Colon (tissue), 2 donors: ENCODE data around the gene FSD1L.

Experiments
- FAIRE-seq: peaks from 2 replicates; lab custom pipeline; 2012; peaks lifted over from hg19 to GRCh38; lab: Jason Lieb, UNC
- donor health status: control.
- donor health status: control.

Gene FSD1L

DNA sequence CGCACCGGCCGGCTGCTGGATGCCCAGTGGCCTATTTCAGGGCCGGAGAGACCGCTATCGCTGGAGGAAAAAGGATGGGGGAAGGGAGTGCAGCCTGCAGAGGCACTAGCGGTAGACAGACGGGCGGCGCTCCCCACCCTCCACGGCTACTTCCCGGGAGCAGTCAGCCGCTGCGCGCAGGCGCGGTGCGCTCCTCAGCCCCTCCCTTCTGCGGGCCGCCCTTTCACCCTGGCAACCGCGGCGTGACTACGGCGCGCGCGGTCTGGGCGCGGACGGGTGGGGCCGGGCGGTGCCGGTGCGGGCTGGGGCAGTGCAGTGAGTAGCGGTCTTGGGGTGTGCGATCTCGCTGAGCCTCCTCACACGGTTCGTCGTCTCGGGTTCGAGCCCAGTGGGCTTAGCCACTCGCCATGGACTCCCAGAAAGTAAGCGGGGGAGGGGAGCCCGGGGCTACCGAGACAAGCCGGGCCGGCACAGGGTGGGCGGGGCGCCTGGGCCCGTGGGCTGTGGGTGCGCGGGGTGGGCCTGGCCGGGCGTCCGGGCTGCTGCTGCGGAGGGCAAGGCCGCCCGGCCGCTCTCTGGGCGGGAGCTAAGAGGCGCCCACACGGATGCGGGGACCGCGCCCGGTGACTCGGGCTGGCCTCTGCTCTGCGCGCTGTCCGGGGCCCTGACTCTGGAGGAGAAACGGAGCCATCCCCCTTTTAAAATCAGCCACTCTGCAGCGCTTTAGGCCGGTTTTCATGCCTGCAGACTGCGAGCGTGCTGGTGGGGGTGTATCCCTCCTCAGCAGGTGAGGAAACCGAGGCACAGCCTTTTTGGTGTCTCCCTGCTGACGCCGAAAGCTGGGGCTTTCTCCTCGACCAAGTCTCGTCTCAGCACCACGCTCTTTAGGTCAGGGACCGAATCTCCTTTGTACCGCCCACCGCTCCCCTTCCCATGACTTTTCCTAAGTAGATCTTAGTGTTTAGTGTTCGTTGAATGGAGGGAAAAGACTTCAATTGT lies at the start of gene FSD1L:
FSD1L (plus strand) TSS at position 221 of the 999 bp plus-strand sequence; CDS start at position 408, 187 bp downstream.
- no peak for FAIRE-seq

DNA sequence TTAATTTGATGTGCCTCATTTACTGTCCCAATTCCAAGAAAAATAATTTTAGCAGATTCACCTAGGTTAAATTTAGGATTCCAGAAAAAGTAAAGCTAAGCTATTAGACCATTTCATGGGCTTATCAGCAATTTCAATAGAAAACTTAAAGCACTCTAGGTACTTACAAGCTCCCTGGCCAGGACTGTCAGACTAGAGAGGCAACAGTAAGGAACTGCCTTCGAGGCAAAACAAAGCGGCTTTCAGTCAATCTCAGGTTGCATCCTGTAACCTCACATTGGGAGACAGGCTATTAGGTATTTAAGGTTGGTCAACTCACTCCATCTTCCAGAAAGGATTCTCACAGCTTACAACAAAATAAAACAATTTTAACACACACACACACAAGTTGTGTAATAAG lies 48.7 kb upstream of the FSD1L start:
- no peak for FAIRE-seq

DNA sequence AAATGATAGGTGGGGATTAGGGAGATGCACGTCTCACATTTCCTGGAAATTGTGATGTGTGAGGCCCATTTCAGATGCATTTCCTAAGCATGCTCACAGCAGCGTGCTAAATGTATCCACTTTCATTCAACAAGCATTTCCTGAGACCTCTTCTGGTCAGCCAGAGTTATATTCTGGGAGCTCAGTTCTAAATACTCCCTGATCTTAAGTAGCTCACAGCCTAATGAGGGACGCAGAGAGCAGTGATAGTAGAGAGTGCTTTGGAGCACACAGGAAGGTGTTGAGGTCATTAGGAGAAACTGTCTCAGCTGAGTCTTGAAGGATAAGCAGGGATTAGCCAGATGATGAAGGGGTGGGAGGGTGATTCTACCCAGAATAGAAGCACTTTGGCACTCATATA lies 46.2 kb upstream of the FSD1L start:
- no peak for FAIRE-seq

DNA sequence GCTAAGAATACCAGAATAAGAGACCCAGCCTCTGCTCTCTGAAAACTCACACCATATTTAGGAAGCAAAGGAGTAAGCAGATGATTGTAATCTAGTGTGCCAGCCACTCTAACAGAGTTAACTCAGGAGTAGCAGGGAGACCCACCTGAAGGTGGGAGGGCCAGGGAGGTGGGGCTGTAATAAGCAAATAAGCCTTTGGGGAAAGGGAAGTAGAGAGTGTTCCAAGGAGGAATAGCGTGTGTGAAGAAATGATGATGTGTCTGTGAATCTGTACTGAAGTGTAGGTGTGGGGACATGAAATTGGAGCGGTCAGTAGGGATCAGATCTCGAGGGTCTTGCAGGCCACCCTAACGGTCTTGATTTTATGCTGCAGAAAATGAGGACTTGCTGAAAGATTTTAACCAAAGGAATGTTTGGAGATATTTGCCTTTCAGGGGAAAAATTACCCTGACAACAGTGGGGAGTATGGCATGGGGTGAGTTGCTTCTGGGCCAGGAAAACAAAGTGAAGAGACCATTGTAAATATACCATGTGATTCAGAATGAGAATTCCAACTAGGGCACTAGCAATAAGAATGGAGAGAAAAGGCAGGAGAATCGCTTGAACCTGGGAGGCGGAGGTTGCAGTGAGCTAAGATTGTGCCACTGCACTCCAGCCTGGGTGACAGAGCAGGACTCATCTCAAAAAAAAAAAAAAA lies 44.1 kb upstream of the FSD1L start:
- no peak for FAIRE-seq

DNA sequence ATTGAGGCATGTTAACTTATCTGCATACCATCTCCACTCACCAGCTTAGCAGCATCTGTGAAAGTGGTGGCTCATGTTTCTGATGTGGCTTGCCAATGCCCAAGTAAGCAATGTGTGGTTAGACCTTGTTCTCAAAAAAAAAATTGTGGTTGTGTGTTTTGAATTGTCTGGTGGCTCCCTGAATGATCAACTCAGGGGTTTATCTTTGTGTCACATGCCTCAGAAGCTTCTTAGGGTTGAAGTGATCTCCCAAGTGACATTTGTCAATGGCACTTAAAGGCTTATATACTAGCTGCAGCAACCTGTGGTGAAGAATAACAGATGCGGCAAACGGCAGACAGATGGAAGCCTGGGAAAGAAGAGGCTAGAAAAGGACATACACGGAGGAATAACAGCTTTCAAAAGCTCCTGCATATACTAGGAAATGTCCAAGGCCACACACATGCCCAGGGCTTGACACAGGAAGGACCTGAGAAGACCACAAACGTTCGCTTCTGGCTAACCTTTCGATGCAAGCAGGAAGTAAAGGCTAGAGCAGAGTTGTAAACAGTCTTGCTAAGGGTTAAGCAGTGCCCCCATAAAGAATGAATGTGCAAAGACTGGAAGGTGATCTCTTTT lies 42.2 kb upstream of the FSD1L start:
- FAIRE-seq, result no peak

DNA sequence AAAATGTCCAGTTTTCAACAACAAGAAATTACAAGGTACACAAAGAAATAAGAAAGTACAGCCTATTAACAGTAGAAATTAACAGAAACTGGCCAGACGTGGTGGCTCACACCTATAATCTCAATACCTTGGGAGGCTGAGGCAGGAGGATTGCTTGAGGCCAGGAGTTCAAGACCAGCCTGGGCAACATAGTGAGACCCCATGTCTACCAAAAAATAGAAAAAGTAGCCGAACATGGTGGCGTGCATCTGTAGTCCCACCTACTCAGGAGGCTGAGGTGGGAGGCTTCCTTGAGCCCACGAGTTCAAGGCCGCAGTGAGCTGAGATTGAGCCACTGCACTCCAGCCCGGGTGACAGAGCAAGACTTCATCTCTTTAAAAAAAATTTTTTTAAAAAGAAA lies 41.5 kb upstream of the FSD1L start:
- no peak for FAIRE-seq

DNA sequence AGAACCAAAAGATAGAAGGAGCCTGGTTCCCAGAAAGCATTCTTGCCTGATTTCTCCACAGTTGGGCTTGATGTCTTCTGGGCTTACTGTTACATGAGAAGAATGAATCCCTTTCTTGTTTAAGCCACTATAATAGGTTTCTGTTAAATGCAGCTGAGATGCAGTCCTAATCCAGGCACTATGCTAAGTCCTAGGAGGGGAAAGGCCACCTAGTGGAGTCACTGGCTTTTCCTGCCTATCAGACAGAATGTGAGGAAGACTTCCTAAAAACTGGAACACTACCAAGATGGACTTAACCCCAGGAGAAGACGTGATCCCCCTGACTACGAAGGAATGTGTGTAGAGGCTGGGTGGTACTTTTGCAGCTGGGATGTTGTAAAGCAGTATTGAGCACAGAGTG lies 34.3 kb upstream of the FSD1L start:
- FAIRE-seq, result no peak

DNA sequence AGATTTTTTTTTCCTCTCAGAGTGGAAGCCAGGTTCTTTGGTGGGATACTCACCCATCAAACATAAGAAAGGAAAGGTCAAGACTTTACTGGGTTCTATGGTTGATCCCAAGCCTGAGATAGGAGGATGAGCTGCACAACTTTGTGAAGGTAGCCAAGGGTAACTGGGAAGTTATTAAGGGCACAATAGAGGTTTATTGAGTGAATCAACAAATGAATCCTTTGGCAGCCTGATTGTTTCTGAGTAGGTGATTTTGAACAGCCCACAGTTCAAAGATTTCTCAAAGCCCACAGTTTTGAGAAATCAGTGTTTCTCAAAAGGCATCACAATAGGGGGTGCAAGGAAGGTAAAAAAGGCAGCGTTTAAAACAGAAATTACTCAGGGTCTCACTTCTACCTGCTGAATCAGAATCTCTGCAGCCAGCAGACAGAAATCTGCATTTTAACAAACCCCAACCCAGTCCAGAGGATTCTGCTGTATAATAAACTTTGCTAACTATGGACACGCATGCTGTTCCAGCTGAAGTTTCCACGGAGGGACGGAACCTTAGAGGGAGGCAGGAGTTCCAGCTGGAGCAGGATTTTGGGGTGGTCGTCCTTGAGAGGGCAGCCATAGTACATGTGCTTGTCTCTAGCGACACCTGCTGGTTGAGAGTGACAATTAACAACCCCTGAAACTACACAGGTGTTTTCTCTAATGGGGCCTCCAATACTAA lies 32.7 kb upstream of the FSD1L start:
- FAIRE-seq, result no peak

DNA sequence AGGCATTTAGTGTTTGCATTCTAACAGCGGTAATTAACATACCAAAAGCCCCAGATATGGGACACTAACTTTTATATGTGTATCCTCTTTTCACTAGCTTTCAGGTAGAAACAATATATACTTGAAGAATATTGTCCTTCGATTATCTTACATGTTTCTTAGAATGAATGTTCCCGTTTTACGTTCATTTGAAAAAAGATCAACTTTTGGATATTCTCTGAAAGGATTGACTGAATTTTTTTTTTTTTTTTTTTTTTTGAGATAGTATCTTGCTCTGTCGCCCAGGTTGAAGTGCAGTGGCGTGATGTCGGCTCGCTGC lies 32.2 kb upstream of the FSD1L start:
- FAIRE-seq, result no peak

DNA sequence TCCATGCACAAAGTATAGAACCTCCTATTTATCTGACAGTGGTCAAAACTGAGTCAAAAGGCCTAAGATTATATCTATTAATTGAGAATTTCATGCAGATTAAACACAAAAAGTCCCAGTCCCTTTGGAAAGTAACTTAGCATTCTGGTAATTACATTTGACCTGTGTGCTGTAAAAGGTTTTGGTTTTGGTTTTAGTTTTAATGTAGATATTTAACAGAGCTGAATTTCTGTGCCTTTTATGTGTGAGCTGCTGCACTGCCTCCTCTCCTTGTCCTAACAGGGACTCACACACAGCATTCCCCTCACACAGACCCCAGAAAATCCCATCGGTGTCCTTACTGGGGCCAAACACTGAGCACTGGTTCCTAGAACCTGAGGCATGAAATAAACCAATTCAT lies 31.0 kb upstream of the FSD1L start:
- FAIRE-seq, result no peak

DNA sequence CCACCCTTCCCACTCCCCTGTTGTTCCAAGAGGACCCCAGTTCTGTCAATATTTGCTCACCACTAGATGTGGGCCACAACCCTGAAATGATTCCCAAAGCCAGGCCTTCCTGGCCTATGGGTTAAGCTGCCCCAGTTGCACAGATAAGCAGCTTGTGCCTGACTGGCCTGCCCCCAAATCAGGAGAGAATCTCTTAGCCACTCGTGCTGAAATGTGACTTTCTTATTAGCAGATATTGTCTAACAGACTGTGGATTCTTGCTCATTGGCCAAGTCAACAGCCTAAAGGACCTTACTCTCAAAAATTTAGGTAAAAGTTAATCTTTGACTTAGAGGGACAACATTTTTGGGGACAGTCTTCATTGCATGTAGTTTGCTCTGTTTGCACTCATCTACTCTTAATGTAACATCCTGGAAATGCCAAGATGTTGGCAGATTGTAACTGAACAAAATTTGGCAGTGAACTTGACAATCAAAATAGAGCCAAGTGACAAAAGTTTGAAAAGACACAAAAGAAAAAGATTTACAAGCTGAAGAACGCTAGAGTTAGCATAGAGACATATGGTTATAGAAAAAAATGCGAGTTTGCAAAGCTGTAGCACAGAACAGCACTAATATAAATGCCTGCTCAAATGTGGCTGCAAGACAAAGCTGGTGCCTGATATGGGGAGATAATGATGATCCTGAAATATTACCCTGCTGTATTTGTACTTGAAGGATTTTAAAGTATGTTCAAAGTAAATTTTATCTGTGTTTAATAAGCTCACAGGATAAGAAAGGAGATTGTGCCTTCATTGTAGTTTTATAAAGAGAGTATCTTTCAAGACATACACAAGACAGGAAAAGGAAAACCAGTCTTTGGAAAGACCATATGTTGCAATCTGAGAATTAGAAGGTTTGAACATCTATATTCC lies 29.0 kb upstream of the FSD1L start:
- FAIRE-seq, result no peak

DNA sequence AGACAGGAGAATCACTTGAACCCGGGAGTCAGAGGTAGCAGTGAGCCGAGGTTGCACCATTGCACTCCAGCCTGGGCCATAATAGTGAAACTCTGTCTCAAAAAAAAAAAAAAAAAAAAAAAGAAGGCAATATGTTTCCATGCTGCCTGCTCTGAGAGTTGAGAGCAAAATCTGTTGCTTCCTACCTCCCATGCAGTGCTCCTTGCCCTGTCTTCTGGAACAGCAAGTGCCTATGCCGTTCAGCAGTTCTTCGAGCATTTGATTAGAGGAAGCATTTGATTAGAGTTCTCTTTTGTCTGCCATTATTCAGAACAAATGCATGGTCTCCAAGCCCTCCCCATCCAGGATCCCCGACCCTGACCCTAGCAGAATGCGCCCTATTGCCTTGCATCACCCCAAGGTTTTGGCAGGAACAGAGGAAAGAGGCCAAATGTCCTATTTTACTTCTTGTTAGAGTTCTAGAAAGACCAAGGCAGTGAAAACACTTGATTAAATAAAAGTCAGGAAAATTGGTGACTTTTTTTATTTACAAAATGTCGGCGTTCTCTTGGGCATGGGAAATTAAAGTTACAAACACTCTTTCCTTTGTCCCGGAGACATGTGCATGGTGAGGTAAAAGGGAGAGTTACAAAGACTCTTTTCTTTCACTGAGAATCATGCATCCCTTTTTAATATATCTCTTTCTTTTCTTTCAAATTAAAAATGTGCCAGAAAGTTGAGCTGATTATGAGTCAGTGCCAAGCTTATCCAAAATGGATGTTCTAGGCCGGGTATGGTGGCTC lies 27.8 kb upstream of the FSD1L start:
- no peak for FAIRE-seq

DNA sequence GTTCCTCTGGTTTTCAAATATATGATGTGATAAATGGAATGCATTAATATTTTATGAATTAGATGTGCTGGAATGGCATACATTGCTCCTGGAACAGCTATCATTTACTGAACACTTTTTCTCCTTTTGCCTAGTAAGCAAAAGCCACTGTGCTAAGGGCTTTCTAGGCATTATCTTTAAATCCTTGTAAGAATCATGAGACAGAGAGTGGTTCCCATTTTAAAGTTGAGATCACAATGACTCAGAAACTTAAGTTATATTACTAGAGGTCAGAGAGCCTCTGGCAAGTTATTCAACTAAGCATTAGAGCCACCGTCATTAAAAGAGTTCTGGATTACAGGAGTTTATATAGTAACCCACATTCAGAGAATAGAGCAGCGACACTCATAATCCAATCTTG lies 26.7 kb upstream of the FSD1L start:
- no peak for FAIRE-seq

DNA sequence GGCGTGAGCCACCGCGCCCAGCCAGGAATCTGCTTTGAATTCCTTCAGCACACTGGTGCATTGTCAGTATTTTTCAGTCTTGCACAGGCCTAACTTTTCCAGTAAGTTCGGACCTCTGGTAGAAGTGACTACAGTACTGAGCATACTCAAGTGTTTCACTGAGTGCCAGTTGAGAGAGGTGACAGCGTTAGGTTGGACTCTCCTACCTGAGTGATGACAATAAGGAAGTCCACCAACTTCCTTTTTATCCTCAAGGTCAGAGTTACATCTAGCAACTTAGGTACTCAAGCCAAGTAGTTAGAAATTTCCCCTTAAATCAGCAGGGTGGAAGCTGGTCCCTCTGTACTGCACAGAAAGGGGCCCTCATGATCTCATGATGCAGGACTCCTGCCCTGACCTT lies 26.0 kb upstream of the FSD1L start:
- FAIRE-seq, result no peak

DNA sequence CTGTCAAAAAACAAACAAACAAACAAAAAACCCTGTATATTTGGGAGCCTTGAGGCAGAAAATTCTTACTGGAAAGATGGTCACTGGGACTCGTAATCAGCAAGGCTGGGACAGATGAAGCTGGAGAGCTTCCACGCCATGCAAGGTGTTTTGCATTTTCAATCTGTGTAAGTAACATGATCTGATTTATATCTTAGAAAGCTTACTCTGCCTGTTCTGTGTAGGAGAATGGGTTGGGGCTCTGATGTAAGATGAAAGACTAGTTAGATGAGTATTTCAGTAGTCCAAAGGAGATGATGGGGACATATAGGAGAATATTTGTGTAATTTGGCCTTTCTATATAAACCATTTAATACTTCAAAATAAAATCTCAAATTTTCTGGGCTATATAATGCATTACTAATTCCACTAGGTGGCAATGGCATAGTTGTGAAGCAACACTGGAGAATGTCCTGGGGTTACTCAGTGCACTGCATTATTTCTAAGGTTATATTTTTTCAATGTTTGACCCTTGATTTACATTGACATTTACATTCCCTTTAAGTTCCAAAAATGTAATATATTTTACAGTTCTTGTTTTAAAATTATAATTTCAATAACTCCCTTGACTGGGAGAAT lies 21.9 kb upstream of the FSD1L start:
- no peak for FAIRE-seq

DNA sequence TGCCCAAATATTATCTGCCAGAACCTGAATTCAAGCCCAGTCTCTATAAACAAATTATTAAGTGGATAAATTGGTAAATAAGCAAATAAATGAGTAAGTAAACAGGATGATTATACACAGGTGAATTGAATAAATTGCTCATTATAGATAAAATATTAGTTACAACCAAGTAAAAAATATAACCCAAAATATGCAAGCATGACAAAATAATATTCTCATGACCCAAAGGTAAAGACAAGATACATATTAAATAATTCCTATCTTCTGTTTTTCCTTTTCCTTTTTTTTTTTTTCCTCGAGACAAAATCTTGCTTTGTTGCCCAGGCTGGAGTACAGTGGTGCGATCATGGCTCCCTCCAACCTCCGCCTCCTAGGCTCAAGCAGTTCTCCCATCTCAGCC lies 21.2 kb upstream of the FSD1L start:
- FAIRE-seq, result no peak

DNA sequence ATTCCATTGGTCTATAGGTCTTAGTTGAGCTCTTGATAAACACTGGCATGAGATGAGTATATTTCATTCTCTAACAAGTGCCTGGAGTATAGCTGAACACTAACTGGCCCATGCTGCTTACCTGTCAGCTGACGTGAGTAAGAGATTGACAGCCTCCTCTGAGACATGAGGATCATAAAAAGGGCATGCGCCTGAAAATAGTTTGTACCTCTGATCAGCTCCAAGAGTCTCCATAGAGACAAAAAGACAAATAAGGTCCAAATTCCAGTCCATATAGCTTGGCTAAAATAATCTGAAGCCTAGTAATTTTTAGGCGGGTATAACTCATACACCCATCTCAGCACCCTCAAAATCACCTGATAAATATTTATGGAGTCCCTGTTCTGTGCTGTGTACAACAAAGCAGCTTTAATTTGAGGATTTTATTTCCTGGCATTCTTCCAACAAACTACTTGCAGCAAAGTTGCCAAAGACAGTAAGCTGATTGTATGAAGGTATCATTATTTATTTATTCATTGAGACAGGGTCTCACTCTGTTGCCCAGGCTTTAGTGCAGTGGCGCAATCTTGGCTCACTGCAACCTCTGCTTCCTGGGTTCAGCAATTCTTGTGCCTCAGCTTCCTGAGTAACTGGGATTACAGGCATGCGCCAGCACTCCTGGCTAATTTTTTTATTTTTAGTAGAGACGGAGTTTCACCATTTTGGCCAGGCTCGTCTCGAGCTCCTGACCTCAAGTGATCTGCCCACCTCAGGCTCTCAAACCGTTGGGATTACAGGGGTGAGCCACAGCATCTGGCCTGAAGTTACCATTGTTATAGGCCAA lies 16.2 kb upstream of the FSD1L start:
- FAIRE-seq, result no peak

DNA sequence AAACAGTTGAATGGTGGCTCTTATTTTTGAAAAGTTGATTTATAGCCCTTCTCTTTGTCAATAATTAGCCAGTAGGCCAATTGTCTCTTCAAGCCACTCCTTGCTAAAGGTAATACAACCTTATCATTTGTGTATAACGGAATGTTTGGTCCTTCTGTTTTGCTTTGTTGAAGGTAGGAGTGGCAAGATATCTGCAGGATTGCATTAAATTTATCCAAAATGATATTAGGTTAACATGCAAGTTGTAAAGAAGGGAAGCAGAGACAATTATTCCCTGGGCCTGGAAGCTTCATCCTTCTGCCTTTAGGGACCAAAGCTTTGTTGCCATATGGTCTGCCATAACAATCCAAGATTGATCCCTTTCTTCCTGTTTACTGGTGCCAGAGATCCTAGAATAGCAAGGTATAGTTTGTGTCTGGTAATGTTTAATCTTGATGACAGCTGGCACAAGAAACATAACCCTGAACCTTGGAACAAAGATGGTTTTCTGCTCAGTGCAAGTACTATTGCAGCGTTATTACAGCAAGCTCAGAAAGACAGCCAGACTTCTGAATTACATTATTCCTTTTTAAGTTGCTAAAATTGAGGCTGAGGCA lies 15.5 kb upstream of the FSD1L start:
- FAIRE-seq, result peak; percentile 61

DNA sequence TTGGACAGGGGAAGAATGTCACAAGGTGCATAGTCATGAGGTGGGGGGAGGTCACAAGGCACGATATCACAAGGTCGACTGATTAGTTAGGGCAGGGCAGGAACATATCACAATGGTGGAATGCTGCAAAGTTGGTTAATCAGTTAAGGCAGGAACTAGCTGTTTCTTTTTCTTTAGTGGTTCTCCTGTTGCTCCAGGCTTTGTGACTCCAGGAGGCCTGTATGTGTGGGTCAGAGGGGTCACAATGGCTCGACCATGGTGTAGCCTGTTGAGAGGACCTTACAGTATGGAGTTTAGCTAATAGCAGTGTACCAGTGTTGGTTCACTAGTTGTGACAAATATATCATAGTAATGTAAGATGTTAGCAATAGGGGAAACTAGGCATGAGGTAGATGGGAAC lies 12.4 kb upstream of the FSD1L start:
- FAIRE-seq, result no peak
